HG02870 (cell line): Measurements from ENCODE around the gene IGF1R.
"Not testable (repeated sequence)": the region's sequence is repeated elsewhere in the genome, so short reads cannot be mapped to it uniquely, and the experiment has no call there.

Source experiments
- ATAC-seq: cut with Tn5 transposase; IDR thresholded peaks from one replicate; pipeline ENCODE4 v1.9.1; 2021; ENCODE audit warnings: mild to moderate bottlenecking, moderate library complexity; ENCODE audit not compliant: unreplicated experiment

Gene IGF1R

DNA sequence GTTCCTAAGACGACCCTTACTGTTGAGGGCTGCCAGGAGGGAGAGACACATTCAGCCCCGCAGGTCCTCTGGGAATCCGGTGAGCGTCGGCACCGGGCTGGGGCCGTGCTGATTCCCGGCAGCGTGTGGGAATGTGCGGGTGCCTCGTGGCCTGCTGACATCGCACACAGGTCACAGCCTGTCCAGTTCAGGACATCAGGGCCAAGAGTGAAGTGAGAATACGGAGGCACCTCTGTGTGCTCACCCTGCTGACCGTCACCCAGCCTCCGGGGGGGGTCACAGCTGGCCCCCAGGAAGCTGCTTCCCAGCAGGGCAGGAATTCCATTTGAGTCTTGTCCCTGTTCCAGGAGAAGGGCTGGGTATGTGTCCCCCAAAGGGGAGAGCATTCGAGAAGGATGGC, 305.6 kb downstream of the IGF1R start:
- no peak for ATAC-seq

- no peak for ATAC-seq
Observed at GRCh38 chr15:98954411-98954810, 306.1 kb downstream of the IGF1R start.

DNA sequence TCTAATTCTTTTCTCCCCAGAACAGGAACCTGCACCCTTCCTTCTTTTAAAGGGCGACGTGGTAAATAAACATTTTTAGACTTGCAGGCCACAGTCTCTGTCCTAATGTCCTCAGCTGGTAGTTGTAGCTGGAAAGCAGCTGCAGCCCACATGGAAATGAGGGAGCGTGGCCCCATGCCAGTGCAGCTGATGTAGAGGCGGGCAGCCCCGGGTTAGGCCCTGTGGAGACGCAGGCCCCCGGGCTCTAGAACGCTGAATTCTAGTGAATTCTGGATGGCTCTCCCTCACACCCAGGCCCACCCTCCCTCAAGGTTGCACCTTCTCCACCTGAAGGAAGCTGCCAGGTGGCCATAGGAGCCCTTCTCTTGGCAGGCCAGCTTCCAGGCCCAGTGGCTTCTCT, 307.0 kb downstream of the IGF1R start:
- ATAC-seq = no peak

GRCh38 chr15:98955961-98956723, 307.8 kb downstream of the IGF1R start:
- ATAC-seq = no peak

- ATAC-seq = no peak
Observed at GRCh38 chr15:98956796-98957553, 308.6 kb downstream of the IGF1R start.

GRCh38 chr15:98957655-98958054, 309.3 kb downstream of the IGF1R start:
- no peak for ATAC-seq

DNA sequence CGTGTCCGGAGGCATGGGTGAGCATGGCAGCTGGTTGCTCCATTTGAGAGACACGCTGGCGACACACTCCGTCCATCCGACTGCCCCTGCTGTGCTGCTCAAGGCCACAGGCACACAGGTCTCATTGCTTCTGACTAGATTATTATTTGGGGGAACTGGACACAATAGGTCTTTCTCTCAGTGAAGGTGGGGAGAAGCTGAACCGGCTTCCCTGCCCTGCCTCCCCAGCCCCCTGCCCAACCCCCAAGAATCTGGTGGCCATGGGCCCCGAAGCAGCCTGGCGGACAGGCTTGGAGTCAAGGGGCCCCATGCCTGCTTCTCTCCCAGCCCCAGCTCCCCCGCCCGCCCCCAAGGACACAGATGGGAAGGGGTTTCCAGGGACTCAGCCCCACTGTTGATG, 309.7 kb downstream of the IGF1R start:
- ATAC-seq = no peak

- no peak for ATAC-seq
Observed at GRCh38 chr15:98958918-98959639, 310.7 kb downstream of the IGF1R start.

- no peak for ATAC-seq
Observed at GRCh38 chr15:98959640-98960007, 311.3 kb downstream of the IGF1R start.

- ATAC-seq = no peak
Observed at GRCh38 chr15:98960555-98961050, 312.3 kb downstream of the IGF1R start.

DNA sequence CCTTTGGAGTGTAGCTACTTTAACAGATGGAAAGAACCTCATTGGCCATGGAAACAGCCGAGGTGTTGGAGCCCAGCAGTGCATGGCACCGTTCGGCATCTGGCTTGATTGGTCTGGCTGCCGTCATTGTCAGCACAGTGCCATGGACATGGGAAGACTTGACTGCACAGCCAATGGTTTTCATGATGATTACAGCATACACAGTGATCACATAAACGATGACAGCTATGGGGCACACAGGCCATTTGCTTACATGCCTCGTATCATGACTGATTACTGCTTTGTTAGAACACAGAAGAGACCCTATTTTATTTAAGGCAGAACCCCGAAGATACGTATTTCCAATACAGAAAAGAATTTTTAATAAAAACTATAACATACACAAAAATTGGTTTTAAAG, 315.1 kb downstream of the IGF1R start:
- ATAC-seq = no peak

DNA sequence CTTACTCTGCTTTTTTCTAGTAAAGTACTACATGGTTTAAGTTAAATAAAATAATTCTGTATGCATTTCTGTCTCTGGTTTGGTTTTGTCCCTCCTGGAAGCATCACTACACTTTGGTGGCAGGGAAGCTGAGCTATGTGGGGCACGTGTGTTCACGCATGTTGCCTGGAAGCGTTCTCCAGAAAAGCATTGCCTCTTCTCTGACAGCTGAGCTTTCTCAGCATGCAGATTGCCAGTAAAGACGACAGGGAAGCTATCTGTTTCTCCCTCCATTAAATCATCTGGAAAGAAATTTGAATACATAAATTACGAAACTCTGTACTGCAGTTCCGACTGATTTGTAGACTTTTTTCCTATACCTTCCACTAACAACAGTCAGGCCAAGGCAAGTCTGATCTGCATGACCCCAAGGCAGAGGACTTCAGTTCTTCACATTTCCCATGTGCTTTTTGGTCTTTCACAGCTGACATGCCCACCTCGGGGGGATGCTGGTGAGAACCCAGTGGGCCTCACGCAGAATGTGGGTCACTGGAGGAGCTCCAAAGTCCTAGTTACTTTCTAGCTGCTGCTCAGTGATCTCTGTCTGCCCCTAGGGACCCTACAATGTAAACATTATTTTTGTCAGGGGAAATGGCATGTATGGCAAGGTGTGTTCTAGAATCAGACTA, 316.3 kb downstream of the IGF1R start:
- ATAC-seq = no peak

GRCh38 chr15:98965134-98965491, 316.8 kb downstream of the IGF1R start:
- not testable (repeated sequence) for ATAC-seq

DNA sequence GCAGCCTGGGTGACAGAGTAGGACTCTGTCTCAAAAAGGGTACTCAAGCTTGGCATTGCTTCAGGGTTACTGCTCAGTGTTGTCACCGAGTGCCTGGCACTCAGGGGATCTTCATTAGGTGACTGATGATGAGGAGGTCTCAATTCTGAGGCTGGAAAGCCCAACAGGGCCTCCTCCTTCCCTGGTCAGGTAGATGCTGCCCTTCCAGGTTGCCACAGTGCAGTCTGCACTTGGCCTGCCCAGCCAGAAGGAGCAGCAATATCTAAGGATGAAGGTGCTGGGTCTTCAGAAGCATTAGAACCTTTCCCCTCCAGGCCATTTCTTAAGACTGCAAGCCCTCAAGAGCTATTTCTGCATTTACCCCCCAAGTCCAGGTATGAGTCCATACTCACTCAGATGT, 317.3 kb downstream of the IGF1R start:
- no peak for ATAC-seq

GRCh38 chr15:98966091-98966787, 317.9 kb downstream of the IGF1R start:
- no peak for ATAC-seq

DNA sequence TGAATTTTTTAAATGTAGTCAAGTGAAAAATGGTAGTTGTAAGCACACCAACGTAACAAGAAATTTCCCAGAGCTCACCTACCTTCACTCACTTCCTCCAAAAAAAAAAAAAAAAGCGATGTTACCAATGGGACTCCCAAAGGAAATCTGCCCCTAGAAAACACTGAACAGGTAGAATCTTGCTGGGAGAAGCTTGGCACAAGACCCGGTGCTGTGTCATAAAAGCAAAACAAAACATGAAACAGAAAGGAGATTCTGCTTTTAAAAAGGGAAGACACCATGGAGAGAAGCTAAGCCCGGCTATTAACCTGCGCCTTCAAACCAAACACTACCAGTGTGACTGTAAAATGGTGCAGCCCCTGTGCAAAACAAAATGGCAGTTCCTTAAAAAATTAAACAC, 318.8 kb downstream of the IGF1R start:
- ATAC-seq = no peak

DNA sequence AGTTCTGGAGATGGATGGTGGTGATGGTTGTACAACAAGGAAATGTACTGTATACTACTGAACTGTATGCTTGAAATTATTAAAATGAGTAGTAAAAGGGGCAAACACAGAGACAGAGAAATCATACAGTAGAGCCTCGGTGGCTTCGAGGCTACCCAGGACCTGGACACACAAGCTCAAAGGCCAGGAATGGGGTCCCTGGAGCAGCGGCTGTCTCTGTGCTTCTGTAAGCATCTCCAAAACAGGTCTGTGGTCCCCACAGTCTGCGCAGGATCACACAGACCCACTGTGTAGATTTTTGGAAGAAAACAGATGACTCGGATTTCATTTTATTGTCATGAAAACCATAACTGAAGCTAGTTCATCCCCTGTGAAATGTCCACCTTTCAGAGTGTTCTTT, 319.6 kb downstream of the IGF1R start:
- no peak for ATAC-seq

DNA sequence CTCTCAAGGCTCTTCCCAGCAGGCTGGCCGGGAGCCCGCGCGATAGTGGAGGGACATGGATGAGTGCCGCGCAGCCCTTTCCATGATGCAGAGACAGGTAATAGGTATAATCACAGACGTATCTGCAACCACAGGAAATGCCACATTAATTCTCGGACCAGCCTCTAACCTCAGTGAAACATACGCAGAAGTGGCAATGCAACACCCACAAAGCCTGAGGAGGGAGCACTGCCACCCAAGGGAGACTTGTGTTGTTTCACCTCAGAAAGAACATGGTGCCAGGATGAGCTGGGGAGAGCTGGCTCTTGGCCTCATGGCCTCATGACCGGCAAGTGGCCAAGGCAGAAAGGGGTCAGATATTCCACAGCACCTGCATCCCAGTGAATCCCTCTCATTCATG, 320.2 kb downstream of the IGF1R start:
- no peak for ATAC-seq

DNA sequence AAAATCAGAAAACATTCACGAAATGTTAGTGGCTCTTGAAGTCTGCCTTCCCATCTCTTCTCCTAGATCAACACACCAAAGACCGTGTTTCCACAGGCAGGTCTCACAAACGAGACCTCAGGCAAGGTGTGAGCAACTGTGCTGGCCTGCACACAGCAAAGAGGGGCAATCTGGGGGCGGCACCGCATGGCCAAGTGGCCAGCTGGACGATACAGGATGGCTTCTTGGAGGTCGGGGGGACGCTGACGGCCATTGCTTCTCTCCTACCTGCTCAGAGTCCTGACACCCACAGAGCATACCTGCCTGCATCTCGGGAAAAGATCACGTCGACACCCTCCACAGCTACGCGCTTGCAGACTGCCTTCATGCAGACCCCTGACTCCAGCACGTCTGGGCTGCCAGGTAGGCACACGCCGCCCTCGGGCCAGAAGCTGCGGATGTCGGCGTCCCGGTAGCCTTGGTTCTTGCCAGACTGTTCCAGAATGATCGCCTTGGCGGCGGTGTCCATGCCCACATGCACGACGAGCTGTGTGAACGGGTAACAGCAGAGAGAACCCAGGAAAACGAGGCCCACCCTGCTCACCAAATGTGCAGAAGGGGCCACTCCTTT, 320.9 kb downstream of the IGF1R start:
- ATAC-seq = no peak

GRCh38 chr15:98970799-98971198, 322.5 kb downstream of the IGF1R start:
- ATAC-seq = no peak
